Prostate gland (tissue), 2 donors: ENCODE measurements around the gene TERC.

Source experiments
- CTCF ChIP-seq, 4 experiments: fragments of 200-600 bp in 2 of 4; fragments of 450-650 bp in 2 of 4; sonication (generic) in 2 of 4; IDR thresholded peaks; 1 replicate in 3 of 4; 2 replicates in 1 of 4; pipeline ENCODE4 v1.5.1; 2016 to 2019; ENCODE audit warnings: antibody characterized with exemption in 4 of 4, mild to moderate bottlenecking in 2 of 4, moderate library complexity in 2 of 4
- POLR2A ChIP-seq: fragments of 450-650 bp; IDR thresholded peaks from one replicate; pipeline ENCODE4 v1.6.1; 2016; ENCODE audit warnings: antibody characterized with exemption, mild to moderate bottlenecking
- POLR2AphosphoS5 ChIP-seq: sonication (generic); formaldehyde crosslinking; IDR thresholded peaks from one replicate; pipeline ENCODE4 v1.6.1; 2017; ENCODE audit warnings: antibody characterized with exemption

- TF ChIP-seq CTCF (IDR thresholded peaks at IDR 0.05) (no peak), POLR2AphosphoS5 (no peak), POLR2A (no peak)
Observed at GRCh38 chr3:169755488-169755887, 9.4 kb downstream of the TERC start.
